DMS153 treated with DMSO at 0.1 percent for 48 hours (cell line): Measurements from ENCODE around the gene TCEANC2.
"Not testable (repeated sequence)": the region's sequence is repeated elsewhere in the genome, so short reads cannot be mapped to it uniquely, and the experiment has no call there.

Experiments used
- DNase-seq: peaks from one replicate; lab custom pipeline; 2025; ENCODE audit not compliant: unreplicated experiment; lab: John Stamatoyannopoulos, UW

TCEANC2 gene

GRCh38 chr1:54052934-54053744, at the start of gene TCEANC2, which contains the start of gene TMEM59:
TCEANC2 (plus strand) TSS chr1:54053608; CDS start chr1:54054423, 815 bp downstream.
TMEM59 (minus strand) TSS chr1:54053204; CDS start chr1:54053188, 16 bp downstream.
- DNase-seq = peak; percentile 95

- DNase-seq = not testable (repeated sequence)
These were observed 49.5 kb upstream of the TCEANC2 start for GRCh38 chr1:54003750-54004480.

- DNase-seq = no peak
These were observed 48.8 kb upstream of the TCEANC2 start for GRCh38 chr1:54004481-54005049.

GRCh38 chr1:54006508-54006907, 46.9 kb upstream of the TCEANC2 start:
- no peak for DNase-seq

- DNase-seq = no peak
These were observed 45.8 kb upstream of the TCEANC2 start for GRCh38 chr1:54007613-54008012.

GRCh38 chr1:54008876-54009275, 44.5 kb upstream of the TCEANC2 start:
- no peak for DNase-seq

- no peak for DNase-seq
These were observed 44.0 kb upstream of the TCEANC2 start for GRCh38 chr1:54009406-54009805.

GRCh38 chr1:54010415-54011117, 42.8 kb upstream of the TCEANC2 start:
- no peak for DNase-seq

- no peak for DNase-seq
These were observed 41.9 kb upstream of the TCEANC2 start for GRCh38 chr1:54011316-54012007.

GRCh38 chr1:54012008-54012325, 41.4 kb upstream of the TCEANC2 start:
- DNase-seq = no peak

- no peak for DNase-seq
These were observed 40.5 kb upstream of the TCEANC2 start for GRCh38 chr1:54012863-54013262.

GRCh38 chr1:54013393-54014008, 39.9 kb upstream of the TCEANC2 start:
- no peak for DNase-seq

GRCh38 chr1:54014009-54014629, 39.3 kb upstream of the TCEANC2 start:
- DNase-seq = no peak

- peak; percentile 22 for DNase-seq
These were observed 36.8 kb upstream of the TCEANC2 start for GRCh38 chr1:54016343-54017282.

GRCh38 chr1:54017979-54018378, 35.4 kb upstream of the TCEANC2 start, which contains the start of gene LDLRAD1:
LDLRAD1 (minus strand) TSS chr1:54018186; CDS start chr1:54018112, 74 bp downstream.
- no peak for DNase-seq

- DNase-seq = no peak
These were observed 34.8 kb upstream of the TCEANC2 start for GRCh38 chr1:54018635-54019034.

- not testable (repeated sequence) for DNase-seq
These were observed 33.7 kb upstream of the TCEANC2 start for GRCh38 chr1:54019562-54020176.

GRCh38 chr1:54024358-54024757, 29.1 kb upstream of the TCEANC2 start:
- no peak for DNase-seq
